ENCODE measurements around the gene ARHGEF10L.

The ARHGEF10L gene

DNA sequence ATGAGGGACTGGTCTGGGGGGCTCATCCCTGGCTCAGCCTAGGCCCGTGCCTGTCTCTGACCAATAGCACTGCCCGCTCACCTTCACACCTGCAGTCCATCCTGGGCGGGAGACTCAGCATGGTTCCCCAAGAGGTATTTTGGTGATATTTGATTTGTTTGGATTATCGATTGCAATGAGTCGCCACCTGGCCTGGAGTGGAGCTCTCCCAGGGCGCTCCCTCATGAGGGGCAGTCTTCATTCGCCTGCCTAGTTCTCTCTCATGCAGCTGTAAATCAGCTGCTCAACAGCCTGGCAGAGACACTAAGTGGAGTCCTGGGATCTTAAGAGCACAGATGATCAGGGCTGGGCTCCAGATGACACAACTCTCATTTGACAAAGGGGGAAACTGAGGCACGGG is 125.6 kb downstream of the ARHGEF10L start:
- no peak for DNase-seq

DNA sequence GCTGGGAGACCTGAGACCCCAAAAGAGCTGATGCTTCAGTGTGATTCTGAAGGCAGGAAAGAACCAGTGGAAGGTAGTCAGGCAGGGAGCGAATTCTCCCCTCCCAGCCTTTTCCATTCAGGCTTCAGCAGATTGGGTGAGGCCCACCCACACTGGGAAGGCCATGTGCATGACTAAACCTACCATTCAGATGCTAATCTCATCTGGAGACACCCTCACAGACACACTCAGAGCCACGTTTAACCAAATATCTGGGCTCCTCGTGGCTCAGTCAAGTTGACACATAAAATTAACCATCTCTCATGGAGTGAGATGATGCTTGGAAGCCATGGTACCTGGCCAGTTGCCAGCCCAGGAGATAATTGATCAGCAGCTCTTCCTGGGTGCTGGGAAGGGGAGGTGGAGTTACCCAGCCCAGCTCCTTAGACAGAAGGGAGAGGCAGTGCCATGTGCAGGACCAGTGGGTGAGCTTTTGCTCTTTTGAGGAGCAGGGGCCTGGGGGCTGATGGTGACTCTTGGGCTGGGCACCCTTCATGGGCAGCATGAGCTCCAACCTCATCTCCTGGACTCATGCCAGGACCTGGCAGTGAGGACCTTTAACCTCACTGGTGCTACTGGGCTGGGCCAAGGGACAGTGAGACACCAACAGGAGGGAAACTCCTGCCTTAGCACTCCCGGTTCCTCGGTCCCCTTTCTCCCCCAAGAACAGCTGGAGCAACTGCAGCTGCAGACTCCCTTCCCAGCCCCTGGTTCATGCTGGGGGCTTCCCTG is 126.6 kb downstream of the ARHGEF10L start:
- peak; percentile 39 for DNase-seq

DNA sequence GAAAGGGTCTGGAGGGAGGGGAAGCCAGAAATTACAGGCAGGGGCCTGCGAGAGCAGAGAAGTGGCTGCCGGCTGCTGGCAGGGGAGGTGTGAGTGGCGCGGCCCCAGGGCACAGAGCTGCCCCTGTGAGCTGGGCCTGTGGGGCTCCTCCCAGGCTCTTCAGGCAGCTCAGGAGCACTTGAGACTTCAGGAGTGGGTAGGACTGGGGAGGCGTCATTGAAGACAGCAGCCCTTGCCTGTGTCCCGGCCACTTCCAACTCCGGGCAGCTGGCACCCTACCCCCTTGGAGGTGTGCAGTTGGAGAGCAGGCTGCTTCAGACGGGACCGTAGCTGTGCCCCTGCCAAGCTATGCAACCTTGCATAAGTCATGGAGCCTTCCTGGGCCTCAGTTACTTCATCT is 128.1 kb downstream of the ARHGEF10L start:
- DNase-seq: no peak

DNA sequence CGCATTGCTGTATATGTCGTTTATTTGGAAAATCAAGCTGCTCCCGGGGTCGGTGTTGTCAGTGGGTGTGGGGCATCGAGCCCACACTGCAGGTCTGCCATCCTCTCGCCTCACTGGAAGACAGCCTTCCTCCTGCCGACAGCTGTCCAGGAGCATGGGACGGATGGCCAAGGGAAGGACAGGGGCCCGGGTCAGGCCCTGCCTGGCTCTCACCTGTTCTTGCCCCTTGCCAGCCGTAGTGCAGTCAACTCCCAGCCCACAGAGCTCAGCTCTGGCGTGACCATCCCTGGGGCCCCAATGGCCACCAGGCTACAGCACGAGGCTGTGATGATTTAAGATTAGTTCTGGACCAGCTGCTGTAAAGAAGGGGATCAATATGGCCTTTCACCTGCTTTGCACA is 128.7 kb downstream of the ARHGEF10L start:
- DNase-seq: no peak

DNA sequence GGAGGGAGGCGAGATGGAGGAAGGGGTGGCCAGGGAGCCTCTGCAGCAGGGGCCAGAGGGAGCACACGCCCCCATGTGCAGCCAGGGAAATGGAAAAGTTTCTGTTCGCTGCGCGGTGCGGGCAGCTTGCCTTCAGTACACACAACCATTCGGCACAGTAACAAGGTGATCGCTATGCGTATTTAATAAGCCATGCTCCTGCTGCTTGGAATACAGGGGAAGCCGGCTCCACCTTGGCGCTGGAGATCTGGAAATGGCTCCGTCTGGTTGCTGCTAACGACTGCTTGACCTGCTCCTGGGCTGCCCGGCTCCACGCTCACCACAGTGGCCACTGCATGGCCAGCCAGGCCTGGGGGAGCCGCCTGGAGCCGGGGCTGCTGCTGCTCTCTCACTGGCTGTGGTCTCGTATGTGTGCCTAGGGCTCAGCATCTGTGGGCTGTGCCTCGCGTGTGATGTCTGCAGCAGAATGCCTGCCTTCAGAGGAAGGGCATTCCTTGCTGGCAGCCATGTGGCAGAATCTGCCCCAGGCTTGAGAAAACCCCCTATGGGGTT is 129.2 kb downstream of the ARHGEF10L start:
- DNase-seq: no peak

DNA sequence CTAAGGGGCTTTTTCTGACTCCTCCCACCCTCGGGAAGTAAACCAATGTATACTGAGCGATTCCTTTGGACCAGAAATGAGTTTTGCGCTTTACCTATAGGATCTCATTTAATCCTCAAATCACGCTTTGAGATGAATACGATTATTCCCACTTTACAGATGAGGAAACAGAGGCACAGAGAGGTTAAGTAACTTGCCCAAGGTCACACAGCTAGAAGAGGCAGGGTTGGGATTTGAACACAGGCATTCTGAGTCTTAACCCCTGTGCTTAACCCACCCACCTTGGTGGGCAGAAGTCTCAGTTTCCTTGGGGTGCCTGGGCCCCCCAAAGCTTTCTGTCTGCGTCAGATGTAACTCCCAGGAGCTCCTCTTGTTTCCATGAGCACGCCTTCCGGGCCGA is 129.8 kb downstream of the ARHGEF10L start:
- DNase-seq: no peak

DNA sequence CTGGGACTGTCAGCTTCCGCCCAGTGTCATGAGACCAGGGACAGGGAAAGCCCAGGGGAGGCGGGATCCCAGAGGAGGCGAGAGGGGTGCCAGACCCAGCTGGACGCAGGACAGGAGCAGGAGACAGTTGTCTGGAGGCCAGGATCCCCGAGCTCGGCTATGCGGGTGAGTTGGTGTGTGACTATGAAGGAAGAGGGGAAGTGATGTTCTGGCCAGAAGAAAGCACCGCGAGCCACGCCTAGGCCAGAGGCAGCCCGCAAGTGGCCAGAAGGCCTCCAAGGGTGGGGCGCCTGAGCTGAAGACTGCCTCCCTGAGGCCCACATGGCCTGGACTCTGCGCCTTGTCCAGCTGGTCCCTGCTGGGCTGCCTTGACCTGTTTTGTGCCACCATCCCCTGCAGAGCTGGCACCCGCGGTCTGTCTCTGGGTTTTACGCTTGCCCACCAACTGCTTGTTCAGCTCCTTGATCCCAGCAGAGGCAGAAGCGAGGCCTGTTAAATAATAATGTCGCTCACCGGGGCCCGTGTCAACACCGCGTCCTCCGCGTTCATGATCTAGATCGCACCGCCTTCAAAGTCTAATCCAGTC is 130.5 kb downstream of the ARHGEF10L start:
- no peak for DNase-seq

DNA sequence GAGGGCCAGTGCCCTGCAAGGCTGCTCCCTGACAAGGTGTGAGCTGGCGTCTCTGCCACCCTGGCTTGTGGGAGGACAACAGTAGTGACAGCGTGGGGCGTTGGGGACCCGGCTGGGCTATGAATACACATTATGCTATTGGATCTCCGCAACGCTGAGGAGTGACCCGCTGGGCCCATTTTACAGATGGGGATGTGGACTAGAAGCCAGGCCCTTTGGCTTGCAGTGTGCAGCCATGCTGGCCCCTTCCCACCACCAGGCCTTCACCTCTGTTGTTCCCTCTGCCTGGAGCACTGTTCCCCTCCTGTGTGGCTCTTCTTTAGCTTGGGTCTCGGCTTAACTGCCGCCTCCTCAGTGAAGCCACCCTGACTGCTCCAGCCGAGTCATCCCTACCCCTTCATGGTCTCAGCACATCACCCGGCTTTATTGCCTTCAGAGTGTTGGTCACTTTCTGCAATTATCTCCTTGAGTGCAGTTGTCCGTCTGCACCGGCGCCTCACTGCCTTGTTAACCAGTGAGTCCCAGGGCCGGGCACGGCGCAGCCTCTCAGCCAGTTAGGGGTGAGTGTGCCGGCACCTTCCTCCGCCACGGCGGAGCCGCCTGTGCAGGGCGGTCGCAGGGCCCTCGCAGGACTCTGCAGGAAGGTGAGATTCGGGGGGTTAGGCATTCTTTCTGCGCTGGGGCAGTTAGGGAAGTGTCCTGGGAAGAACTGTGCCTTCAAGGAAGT is 131.3 kb downstream of the ARHGEF10L start:
- no peak for DNase-seq

DNA sequence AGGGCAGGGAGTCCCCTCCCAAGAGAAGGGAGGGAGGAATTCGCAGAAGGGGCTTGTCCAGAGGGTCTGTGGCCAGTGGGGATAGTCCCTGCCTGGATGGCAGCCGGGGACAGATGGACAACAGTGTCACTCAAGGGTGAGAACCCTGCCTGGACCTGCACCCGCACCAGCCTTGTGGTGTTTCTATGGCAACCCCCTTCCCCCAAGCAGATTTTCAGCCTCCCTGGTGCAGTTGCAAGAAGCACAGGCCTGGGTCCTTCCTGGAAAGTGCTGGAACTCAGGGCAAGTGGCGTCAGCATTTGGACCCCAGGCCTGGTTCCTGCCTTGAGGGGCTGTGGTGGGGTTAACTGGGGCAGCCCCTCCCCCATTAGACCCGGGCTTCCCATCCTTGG is 131.8 kb downstream of the ARHGEF10L start:
- no peak for DNase-seq

DNA sequence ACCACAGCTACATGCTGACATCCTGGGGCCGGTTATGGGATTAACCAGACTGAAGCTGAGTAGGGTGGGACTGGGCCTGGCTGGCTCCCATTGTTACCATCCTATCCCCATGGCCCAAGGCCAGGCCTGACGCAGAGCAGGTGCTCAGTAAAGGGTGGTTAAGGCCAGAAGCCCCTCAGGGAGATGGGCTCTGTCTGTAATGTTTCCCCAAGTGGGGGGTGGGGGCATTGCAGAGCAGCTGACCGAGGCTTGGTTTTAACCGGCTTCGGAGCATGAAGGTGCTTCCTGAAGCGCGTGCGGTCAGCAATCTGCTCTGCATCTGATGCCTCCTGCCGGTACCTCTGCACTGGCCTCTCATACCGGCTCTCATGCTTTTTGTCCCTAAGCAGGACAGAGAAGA is 132.2 kb downstream of the ARHGEF10L start:
- DNase-seq: no peak

DNA sequence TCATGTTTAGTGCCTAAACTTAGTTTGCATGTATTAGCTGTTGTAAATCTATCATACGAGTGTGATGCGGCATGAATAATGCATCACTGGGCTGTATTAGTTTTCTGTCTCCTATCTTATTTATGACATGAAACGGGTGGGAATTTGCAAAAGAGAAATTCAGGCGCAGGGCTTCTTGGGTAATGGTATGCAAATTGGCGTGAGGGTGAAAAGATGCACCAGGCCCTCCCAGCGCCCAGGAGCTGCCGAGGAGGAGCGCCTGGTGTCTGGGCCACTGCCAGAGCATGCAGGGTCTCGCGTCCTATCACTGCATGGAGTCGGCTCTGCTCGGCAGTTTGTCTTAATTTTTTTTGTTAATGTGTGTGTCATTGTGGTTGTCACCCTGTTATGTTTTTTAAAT is 132.7 kb downstream of the ARHGEF10L start:
- DNase-seq: peak; percentile 9

DNA sequence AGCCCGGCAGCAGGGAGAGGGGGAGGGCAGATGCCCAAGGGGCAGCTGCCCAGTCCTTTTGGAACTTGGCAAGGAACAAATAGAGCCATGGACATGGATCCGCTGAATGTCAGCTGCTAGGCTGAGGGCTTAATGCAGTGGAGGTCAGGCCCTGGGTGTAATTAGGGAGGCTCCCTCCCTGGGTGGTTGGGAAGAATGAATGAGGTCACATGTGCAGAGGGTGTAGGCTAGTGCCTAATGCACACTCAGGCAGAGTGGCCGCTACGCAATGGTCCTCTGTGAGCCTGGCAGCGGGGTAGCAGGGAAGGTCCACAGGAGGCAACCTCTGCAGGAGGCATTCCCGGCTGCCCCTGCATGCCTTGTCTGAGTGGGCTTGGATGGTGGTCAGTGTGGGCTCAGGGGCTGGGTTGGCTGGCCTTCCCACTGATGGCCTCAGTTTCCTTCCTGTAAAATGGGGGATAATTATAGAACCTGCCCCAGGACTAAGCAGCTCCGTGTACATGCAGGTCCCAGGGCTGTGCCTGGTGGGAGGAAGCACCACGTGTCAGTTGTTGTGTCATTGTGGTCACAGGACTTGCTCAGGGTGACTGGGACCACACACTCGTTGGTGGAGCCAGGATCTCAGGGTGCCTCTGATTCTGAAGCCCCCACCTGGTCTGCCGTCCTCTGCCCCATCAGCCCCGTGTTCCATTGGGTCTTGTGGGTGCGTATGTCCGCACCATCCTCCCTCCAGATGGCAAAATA is 134.0 kb downstream of the ARHGEF10L start:
- DNase-seq: no peak

DNA sequence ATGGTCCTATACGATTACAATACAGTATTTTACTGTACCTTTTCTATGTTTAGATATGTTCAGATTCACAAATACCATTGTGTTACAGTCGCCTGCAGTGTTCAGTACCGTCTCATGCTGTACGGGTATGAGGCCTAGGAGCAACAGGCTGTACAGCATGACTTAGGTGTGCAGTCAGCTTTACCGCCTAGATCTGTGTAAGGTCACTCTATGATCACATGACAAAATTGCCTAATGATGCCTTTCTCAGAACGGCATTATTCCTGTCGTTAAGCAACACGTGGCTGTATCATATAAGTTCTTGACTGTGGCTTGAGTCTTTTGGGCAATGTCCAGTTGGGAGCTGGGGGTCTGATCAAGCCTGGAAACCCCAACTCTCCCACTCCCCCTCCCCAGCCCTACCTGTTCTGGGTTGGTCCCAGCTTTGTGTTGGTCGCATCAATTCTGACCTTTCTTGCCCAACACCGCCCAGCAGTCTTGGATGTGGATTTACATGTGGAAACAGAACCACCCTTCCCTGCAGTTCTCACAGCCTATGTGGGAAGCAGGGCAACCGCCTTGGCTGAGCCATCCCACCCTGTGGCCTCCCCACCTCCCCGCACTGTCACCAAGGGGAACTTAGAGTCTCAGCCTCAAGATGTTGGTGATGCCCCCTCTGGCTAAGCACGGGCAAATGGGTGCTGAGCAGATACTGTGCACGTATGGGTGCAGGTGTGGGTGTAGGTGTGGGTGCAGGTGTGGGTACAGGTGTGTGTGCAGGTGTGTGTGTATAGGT is 135.4 kb downstream of the ARHGEF10L start:
- no peak for DNase-seq

DNA sequence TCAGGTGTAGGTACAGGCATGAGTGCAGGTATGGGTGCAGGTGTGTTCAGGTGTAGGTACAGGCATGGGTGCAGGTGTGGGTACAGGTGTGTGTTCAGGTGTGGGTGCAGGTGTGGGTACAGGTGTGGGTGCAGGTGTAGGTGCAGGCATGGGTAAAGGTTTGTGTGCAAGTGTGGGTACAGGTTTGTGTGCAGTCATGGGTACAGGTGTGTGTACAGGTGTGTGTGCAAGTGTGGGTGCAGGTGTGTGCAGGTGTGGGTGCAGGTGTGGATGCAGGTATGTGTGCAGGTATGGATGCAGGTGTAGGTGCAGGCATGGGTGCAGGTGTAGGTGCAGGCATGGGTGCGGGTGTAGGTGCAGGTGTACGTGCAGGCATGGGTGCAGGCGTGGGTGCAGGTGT is 136.2 kb downstream of the ARHGEF10L start:
- DNase-seq: no peak

DNA sequence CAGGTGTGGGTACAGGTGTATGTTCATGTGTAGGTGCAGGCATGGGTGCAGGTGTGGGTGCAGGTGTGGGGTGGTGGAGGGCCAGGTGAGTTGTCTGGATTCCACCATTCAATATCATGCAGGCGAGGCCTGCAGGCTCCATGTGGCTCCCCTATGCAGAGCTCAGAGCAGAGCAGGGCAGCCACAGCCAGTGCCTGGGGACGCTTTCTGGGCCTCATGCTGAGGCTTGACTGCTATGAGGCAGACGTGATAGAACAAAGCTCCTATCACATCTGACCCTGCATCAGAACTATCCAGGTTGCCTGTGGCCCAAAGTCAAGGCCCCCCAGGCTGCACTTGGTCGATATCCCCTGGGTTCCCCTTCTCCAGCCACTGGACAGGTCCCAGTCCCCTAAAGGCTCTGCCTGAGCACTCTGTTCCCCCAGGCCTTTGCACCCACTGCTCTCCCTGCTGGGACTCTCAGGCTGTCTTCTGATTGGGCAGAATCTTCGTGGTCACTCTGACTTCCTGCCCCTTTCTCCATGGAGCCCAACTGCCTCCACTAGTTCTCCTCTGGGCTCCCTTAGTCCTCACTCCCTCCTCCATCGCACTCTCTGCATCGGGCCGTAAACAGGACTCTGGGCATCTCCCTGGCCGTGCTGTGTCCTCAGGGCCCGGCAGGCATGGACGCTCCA is 137.0 kb downstream of the ARHGEF10L start:
- no peak for DNase-seq

DNA sequence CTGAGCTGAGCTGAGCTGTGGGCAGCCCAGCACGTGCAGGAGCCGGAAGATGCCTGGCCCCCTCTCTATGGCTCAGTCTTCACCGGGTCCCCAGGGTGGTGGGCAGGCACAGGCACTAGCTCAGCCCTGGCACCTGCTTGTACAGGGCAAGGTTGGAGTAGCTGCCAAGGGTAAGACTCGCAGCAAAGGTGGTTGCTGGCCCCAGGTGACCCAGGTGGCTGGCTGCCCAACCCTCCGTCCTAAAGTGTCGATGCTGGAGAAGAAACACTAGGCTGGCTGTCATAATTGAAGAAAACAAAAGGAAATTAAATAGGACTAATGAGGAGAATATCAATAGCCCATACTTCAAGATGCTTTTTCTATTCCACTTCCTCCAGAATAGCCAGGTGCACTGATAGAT is 138.5 kb downstream of the ARHGEF10L start:
- no peak for DNase-seq

DNA sequence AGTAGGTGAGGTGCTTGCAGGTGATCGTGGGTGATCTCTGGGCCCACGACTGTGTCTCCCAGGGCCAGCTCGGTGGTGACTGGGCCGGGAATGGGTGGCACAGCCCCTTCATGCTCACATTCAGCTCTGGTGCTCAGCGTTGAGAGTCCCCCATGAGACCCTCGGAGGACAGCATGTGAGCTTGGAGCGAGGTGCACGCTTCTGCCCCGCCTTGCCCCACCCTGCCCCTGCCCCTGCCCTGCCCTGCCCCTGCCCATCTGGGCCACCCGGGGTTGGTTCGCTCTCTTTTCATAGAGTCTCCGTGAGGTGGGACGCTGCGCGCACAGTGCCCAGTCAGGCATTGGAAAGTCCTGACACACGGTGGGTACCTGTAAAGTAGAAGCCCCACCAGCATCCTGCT is 140.4 kb downstream of the ARHGEF10L start:
- DNase-seq: no peak

DNA sequence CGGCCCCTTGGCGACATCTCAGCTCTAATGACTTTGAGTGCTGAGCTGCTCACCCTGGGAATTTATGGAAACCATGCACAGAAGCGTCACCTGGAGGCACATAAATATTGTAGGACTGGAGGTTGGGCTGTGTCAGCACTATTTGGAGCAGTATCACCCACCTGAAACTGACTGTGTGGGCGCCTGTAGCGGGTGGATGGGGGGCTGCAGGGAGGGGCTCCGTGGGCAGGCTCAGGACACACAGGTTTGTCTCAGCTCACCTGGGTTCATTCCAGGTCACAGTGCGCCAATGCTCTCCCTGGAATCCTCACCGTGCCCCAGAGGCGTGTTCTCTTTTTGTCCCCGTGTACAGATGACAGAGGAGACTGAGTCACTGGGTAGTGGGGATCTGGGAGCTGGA is 140.8 kb downstream of the ARHGEF10L start:
- no peak for DNase-seq

DNA sequence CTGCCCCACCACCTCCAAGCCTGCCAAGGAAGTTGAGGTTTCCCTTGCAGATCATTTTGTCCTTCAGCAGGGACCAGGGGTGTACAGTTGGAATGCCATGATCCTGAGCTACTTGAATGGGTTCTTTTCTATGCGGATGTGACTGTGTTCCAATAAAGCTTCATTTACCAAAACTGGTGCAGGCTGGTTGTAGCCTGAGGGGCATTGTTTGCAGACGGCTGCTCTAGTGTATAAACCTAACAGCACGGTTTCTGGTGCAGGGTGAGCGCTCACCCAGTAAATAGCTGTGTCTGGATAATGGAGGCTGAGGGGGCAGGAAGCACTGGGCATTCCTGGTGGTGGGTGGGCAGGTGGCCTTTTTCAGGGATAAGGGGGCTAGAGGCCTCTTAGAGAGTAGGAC is 142.9 kb downstream of the ARHGEF10L start:
- DNase-seq: no peak

DNA sequence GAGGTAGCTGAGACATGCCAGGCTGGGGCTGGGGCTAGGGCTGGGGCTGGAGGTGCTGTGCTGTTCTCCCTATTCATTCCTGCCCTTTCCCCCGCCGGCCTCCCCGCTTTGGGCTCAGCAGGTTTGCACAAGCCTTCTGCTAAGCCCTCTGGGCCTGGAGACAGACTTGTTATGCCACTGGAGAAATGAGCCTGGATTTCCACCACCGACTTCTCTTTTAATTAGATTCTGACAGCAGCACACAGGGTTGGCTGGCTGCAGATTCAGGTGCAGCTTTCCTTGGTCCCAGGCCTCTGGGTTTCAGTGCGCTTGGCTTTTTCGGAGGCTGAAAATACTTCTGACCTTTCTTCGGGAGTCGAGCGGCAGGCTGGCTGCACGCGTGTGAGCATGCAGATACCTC is 144.1 kb downstream of the ARHGEF10L start:
- no peak for DNase-seq

DNA sequence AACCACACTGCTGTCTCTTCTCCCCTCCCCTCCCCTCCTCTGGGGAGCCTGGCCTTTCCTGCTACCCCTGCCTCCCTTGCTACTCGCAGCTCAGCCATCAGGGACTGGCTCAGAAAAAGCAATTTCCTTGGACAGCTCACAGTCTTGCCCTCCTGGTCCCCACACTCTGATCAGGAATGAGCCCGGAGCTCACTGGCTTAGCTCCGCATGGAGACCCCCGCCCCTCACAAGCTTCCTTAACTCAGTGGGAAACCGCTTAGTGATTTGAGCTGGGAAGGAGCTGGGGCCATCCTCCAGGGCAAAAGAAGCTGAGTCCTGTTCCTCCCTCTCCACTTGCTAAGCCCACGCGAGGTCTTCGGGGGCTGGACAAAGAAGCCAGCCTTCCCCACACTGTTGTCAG is 145.3 kb downstream of the ARHGEF10L start:
- DNase-seq: no peak

DNA sequence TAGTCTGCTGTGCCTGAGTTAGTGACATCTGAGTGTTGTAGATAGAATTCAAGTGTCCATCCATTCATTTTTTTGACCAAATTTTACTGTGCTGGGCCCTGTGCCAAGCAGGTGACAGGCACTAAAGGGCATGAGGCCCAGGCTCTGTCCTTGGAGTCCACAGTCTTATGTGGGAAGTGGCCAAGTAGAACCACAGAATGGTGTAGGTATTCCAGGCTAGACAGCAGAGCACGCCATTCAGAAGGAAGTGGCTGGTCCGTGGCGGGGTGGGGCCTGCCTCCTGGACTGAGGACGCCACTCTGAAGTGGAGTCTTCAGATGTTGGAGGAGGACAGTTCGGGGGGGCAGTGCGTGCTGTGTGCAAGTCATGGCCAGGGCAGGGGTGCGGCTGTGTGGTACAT is 146.8 kb downstream of the ARHGEF10L start:
- DNase-seq: no peak

All from fibroblast of skin of right biceps (primary cell).